Measurements from ENCODE around the gene DACT3. TPM values are rescaled to one million over a fixed set of nuclear protein-coding genes. Genes with fewer than 3 reads are reported as not detected.
A peak's percentile ranks its signal among the peaks of the same experiment; 100 is the strongest.

The DACT3 gene
- total and polyA plus RNA-seq, 2 of the 13 experiments (the other 11 are each of a cell fraction or from before 2014, with no cell fraction given), result 0.04 TPM; not detected in 1

- TF ChIP-seq MAFF (IDR thresholded peaks at IDR 0.05; ENCODE audit: low read depth, low read length) (no peak), ZFP36L2 (CRISPR knock-in tag; IDR thresholded peaks at IDR 0.05) (no peak), ZNF17 (CRISPR knock-in tag; IDR thresholded peaks at IDR 0.05) (no peak), SRSF9 (IDR thresholded peaks at IDR 0.05; ENCODE audit: borderline replicate concordance, insufficient read depth, low read depth, low read length, poor library complexity, severe bottlenecking) (no peak), ATF5 (CRISPR knock-in tag; IDR thresholded peaks at IDR 0.05; ENCODE audit: low read depth) (no peak), MTA1 (CRISPR knock-in tag; IDR thresholded peaks at IDR 0.05; ENCODE audit: borderline replicate concordance) (no peak), ERF (CRISPR knock-in tag; IDR thresholded peaks at IDR 0.05) (0 out of 2 replicates have a peak, but pooled peaks have one; percentile 72), ZNF547 (CRISPR knock-in tag; IDR thresholded peaks at IDR 0.05) (no peak; the same call in 1 of the 2 replicates), ZNF605 (CRISPR knock-in tag; IDR thresholded peaks at IDR 0.05) (peak; percentile 65; the same call in 1 of the 2 replicates), ZNF562 (CRISPR knock-in tag; IDR thresholded peaks at IDR 0.05; ENCODE audit: borderline replicate concordance) (no peak), FOXP1 (IDR thresholded peaks at IDR 0.05) (no peak), FOXP1 (CRISPR knock-in tag; IDR thresholded peaks at IDR 0.05) (peak; percentile 50), MTERF4 (CRISPR knock-in tag; IDR thresholded peaks at IDR 0.05) (peak; percentile 83; the same call in 1 of the 2 replicates), ZNF362 (CRISPR knock-in tag; IDR thresholded peaks at IDR 0.05; ENCODE audit: borderline replicate concordance) (no peak), ZBTB7A (CRISPR knock-in tag; IDR thresholded peaks at IDR 0.05) (peak; percentile 53; the same call in 1 of the 2 replicates), ZNF740 (CRISPR knock-in tag; IDR thresholded peaks at IDR 0.05) (no peak; the same call in 1 of the 2 replicates), SNRNP70 (IDR thresholded peaks at IDR 0.05; ENCODE audit: low read depth, low read length) (no peak), SATB2 (CRISPR knock-in tag; IDR thresholded peaks at IDR 0.05) (0 out of 2 replicates have a peak, but pooled peaks have one; percentile 17), ZNF775 (CRISPR knock-in tag; IDR thresholded peaks at IDR 0.05; ENCODE audit: borderline replicate concordance) (no peak), MED13 (CRISPR knock-in tag; IDR thresholded peaks at IDR 0.05) (peak; percentile 22; the same call in 1 of the 2 replicates), RAD51 (IDR thresholded peaks at IDR 0.05; ENCODE audit: borderline replicate concordance) (no peak), BORCS8-MEF2B (CRISPR knock-in tag; IDR thresholded peaks at IDR 0.05) (no peak), KLF9 (CRISPR knock-in tag; IDR thresholded peaks at IDR 0.05; ENCODE audit: low read depth) (no peak; the same call in 1 of the 2 replicates), NFIC (IDR thresholded peaks at IDR 0.05; ENCODE audit: low read length) (peak; percentile 58), PREB (CRISPR knock-in tag; IDR thresholded peaks at IDR 0.05) (no peak), PHF5A (CRISPR knock-in tag; IDR thresholded peaks at IDR 0.05; ENCODE audit: low read depth, unreplicated experiment) (peak; percentile 31), MIER2 (CRISPR knock-in tag; IDR thresholded peaks at IDR 0.05) (no peak; the same call in 1 of the 2 replicates)
Measured at GRCh38 chr19:46600384-46601317, 60.3 kb downstream of the DACT3 start (continued).

All from HepG2 (cell line).